GM21737 (cell line): ENCODE data around the gene NCAM1.
"Not testable (repeated sequence)": the region's sequence is repeated elsewhere in the genome, so short reads cannot be mapped to it uniquely, and the experiment has no call there.

Experiments
- ATAC-seq: cut with Tn5 transposase; IDR thresholded peaks from one replicate; pipeline ENCODE4 v1.9.1; 2021; ENCODE audit warnings: mild to moderate bottlenecking, moderate library complexity; ENCODE audit not compliant: unreplicated experiment

NCAM1 gene

GRCh38 chr11:112961146-112961668 is at the start of gene NCAM1:
TSS of gene NCAM1 (plus strand) at chr11:112961420.
- no peak for ATAC-seq

GRCh38 chr11:112922606-112923005 is 38.6 kb upstream of the NCAM1 start:
- no peak for ATAC-seq

DNA sequence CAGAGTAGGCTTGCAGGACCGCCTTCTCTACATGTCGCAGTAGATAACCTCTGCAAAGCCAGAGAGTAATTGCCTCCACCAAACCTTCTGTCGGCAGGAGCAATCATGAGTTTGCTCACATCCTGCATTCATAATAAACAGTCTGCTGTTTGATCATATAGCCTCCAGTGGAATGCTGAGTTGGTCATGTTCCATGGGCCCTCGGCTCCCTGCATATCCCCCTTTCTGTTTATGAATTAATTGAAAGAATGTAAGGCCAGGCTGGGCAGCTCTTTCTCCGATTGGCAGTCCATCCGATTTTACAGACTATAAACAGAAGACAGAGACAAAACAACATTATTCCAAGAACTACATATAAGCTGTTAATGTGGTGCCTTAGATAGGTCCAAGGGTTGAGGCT is 36.4 kb upstream of the NCAM1 start:
- not testable (repeated sequence) for ATAC-seq

DNA sequence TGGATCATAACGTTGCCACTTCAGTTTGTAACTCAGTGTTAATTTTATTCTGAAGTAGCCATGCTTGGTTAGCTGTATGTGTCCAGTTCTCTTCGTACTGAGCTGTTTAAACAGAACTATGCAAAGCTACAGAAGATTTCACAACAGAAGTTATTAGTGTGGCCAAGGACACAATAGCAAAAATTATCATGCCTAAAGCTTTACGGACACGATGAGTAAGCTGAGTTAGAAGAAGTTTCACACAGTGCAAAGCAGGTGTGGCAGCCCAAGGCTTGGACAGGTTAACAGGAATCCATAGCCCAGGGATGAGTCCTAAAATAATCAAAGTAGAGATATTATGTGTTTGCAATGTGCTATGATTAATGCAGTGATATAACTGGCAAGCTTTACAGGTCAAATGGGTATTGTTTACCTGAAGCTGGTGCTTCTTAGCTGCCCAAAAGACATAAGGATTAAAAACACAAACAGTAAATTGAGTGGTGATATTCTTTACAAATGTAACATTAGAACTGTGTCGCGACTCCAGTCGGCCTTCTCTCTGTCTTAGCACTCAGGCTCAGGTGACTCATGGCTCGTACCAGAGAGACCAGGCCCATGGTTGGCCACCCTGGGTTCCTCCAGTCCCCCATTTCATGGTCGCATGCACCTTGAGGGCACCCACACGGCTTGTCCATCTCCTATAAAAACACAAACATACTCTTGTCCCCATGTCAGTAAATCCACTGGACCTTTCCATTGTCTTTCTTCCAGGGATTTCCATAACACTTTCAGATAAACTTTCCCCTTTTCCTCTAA is 35.5 kb upstream of the NCAM1 start:
- no peak for ATAC-seq

GRCh38 chr11:112928136-112928535 is 33.1 kb upstream of the NCAM1 start:
- ATAC-seq = no peak

- no peak for ATAC-seq
Observed at GRCh38 chr11:112929432-112929831, 31.8 kb upstream of the NCAM1 start.

- ATAC-seq = no peak
Observed at GRCh38 chr11:112931703-112932102, 29.5 kb upstream of the NCAM1 start.

- ATAC-seq = no peak
Observed at GRCh38 chr11:112932593-112932992, 28.6 kb upstream of the NCAM1 start.

DNA sequence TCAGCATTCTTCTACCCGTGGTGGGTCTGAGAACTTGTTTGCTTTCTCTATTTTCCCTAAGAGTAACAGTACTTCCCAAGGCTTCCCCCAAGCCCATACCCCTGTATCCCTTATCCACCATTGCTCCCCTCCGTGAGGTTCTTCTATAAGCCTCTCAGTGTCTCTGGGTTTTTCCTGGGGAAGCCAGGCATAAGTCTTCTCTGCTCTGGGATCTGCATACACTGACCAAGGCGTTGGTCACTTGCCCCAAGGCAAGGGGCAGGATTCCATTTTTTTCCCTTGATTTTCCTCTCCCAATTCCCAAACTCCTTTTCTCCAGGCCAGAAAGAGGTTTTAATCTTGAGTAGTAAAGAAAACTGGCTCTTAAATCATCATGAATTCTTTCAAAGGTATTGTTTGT is 27.2 kb upstream of the NCAM1 start:
- ATAC-seq = no peak

DNA sequence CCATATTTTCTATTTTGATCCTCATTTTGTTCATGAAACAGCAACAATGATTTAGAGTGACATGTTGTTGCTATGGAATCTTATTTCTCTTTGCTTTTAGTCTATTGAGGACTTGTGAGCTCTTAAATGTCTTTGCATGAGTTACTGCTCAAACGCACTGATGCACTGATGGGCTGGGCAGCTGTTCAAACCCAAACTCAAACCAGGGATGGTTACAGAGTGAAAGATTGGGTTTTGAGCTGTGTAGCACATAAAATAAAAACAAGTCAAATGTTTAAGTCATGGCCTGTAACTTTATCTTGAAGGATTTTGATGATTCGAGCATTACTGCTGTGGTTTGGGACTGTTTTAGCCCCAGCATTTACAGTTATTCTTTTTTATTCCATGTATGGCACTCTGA is 20.1 kb upstream of the NCAM1 start:
- ATAC-seq = no peak

DNA sequence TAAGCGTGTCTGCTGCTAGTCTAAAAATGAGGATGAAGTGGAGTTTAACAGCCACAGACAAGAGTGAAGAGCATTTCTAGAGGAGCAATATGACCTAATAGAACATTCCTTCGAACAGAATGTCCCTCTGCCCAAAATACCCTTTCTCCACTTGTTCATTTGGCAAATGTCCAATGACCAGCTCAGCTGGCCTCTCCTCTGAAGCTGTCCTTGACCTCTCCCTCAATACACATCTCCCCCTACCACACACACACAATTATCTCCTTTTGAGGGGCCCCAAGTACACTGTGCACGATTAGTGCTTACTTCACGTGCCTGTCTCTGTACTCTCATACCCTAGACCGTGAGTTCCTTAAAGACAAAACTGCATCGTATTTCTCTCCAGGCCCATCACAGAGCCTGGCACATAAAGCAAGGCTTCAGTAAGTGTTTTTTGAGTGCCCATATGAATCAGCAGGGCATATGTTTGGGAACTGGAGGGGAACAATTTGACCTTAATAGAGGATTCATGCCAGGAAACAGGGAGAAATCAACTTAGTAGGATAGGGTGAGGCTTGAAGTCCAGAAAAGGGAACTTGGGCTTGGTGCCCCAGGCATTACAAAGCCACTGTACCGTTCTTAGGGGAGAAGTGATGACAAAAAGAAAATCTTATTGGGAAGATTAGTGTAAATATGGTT is 18.1 kb upstream of the NCAM1 start:
- ATAC-seq = no peak

DNA sequence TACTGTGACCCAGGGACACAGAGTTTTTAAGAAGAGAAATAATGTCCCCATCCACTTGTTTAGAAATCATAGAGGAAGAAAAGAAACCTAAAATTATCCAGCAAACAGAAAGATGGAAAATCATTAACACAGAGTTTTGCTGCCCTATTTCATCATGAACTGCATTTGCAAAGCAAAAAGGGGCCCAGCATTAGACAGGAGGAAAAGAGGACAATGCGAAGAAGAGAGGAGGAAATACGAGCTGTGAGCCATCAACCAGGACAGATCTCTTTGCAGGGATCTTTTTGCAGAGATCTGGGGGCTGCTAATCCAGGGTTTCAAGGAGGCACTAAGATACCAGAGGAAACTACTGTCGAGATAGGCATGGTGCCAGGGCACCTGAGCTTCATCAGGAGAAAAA is 14.4 kb upstream of the NCAM1 start:
- ATAC-seq = no peak

DNA sequence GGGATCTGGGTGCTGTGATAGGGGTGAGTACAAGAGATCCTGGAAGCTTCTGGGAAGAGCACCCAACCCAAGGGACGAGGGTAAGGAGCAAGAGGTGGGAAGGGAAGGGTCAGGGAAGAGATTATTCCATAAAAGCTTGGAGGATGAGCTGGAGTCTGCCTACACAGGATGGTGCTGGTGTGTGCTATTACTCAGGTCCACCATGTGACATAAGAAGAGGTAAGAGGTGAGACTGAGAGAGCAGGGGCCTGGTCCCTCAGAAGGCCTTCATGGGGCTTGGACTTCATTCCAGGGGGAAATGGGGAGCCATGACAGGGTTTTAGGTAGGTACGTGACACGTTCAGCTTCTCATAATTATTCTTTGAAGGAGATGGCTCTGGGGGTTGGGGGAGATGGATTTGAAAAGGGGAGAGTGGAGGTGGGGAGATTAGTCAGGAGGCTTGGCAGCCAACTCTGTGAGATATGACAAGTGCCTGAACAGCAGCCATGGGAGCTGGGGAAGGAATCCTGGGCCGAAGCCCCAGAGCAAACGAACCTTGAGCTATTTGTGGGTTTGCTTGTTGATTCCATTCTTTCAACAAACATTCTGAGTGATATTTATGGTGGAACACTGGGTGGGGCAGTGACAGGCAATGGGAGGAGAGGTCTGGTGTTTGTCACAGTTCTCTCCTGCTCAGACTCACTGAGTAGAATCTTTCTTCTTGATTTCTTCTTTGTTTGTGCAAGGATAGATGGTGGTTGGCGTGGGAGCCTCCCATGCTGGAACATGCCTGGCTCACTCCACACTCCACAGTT is 11.2 kb upstream of the NCAM1 start:
- no peak for ATAC-seq

GRCh38 chr11:112958670-112959069 is 2.5 kb upstream of the NCAM1 start:
- ATAC-seq = no peak

GRCh38 chr11:112961751-112962578 is 745 bp downstream of the NCAM1 start:
- no peak for ATAC-seq

- ATAC-seq = no peak
Observed at GRCh38 chr11:112962579-112963367, 1.6 kb downstream of the NCAM1 start.

GRCh38 chr11:112963368-112963955 is 2.2 kb downstream of the NCAM1 start:
- no peak for ATAC-seq

DNA sequence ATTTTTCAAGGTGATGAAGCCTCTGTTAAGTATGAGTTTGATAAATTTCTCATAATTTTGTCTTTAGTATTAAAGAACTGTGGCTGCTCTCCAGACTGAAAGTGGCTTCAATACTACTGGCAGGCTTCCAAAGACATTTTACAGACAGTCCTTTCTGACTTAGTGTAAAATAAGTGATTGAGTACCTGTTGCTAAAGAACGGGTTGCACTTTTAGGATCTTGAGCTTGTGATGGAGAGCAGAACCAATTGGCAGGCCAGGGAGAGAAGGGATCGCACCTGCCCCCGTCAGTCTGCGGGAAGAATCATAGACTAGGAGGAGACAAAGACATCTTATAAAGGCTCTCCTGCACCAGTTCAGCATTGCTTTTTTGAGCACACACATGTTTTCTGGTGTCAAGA is 4.4 kb downstream of the NCAM1 start:
- no peak for ATAC-seq

- no peak for ATAC-seq
Observed at GRCh38 chr11:112966561-112966960, 5.3 kb downstream of the NCAM1 start.
